GM12891 (cell line): ENCODE data around the gene MRPS11.

Experiments
- POLR2A ChIP-seq: IDR thresholded peaks from 2 replicates; pipeline ENCODE4 v1.6.1; 2011; ENCODE audit warnings: low read depth, low read length, control low read depth
- POLR2AphosphoS5 ChIP-seq: IDR thresholded peaks from 2 replicates; pipeline ENCODE4 v1.6.1; 2011; ENCODE audit warnings: low read depth, low read length, control low read depth
- POU2F2 ChIP-seq: IDR thresholded peaks from 2 replicates; pipeline ENCODE4 v1.6.1; 2011; ENCODE audit warnings: low read depth, mild to moderate bottlenecking, control low read depth, low read length, moderate library complexity
- TAF1 ChIP-seq: IDR thresholded peaks from 2 replicates; pipeline ENCODE4 v1.6.1; 2011; ENCODE audit warnings: low read depth, low read length, control low read depth

DNA sequence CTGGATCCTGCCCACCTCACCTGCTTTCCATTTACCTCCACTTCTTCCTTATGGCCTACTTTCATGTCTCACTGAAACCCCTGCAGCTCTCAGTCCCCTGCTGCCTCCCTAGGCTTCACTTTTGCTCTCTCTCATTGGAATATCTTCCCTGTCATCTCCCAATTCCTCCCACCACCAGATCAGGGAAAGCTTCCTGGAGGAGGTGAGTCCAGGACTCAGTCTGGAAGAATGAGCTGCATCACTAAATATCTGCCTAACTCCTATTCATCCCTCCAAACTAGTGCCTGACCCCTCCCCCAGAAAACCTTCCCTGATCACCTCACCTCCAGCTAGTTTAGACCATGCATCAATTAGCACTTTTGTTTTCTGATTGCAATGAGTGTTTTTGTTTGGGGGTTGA lies 37.5 kb upstream of the MRPS11 start:
- TF ChIP-seq POLR2A (no peak), POLR2AphosphoS5 (no peak), POU2F2 (no peak), TAF1 (no peak)
